ENCODE measurements around the gene UTS2.

UTS2 gene

DNA sequence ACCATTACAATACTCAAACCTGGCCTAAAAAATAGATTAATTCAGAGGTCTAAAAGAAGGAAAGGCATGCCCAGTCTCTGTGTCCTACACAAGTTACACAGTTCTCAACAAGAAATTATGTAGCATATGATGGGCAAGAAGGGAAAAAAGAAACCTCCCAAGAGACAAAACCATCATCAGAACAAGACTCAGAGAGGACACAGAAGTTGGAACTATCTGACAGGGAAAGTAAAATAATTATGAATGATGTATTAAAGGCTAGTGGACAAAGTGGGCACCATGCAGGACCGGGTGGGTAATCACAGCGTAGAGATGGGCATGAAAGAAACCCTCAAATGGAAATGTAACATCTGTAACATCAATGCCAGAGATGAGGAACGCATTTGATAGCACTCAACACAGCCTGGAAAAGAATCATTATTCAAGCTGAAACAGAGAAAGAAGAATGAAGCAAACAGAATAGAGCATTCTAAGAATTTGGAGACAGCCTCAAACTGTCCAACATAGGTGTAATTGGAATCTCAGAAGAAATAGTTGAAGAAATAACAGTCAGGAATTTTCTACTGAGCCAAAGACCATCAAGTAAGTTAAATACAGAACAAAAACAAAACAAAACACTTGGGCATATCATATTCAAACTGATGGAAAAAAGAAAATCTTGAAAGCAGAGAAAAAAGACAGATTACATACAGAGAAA lies 39.0 kb downstream of the UTS2 start:
- Histone ChIP-seq H4K91ac (ENCODE audit: low read length) (no peak overlapping the region), H3K14ac (ENCODE audit: low read length in 2 of 2) (no peak overlapping the region), H3K4me3 (ENCODE audit: insufficient read depth in 1 of 2, low read depth in 1 of 2, low read length in 2 of 2) (no peak overlapping the region), H2AFZ (ENCODE audit: low read depth, low read length) (no peak overlapping the region), H3K4ac (ENCODE audit: low read depth in 1 of 2, low read length in 2 of 2) (no peak overlapping the region), H3K79me1 (replicated peaks; ENCODE audit: low read length, poor library complexity, severe bottlenecking) (no peaks in the 10 kb centered on the region), H2BK5ac (ENCODE audit: low read depth, low read length, poor library complexity, severe bottlenecking) (no peak overlapping the region), H3K36me3 (ENCODE audit: control insufficient read depth in 1 of 2, insufficient read depth in 2 of 2, low read depth in 1 of 2, low read length in 2 of 2) (peaks cover 2 to 86% of the 10 kb centered on the region in 2 experiments), H2BK12ac (ENCODE audit: low read length in 2 of 2) (no peak overlapping the region), H3K9ac (ENCODE audit: low read length) (no peak overlapping the region), H2AK5ac (ENCODE audit: low read length, severe bottlenecking) (no peak overlapping the region), H2BK15ac (ENCODE audit: low read depth, poor library complexity, severe bottlenecking) (no peak overlapping the region), H3K23ac (ENCODE audit: low read length in 2 of 2) (no peak overlapping the region), H3K18ac (ENCODE audit: low read depth in 1 of 2, low read length in 2 of 2) (no peak overlapping the region), H3K4me2 (ENCODE audit: low read length, poor library complexity, severe bottlenecking) (no peak overlapping the region), H4K8ac (ENCODE audit: low read length) (no peak overlapping the region), H3K4me1 (ENCODE audit: control insufficient read depth, insufficient read depth, low read depth, low read length) (peaks cover 2% of the 10 kb centered on the region), H2BK120ac (ENCODE audit: low read depth, low read length) (no peak overlapping the region), H3K9me3 (ENCODE audit: control insufficient read depth, low read length) (peaks cover 18% of the 10 kb centered on the region), H3K27ac (ENCODE audit: low read length, poor library complexity, severe bottlenecking) (no peak overlapping the region), H3K27me3 (ENCODE audit: control insufficient read depth in 1 of 2, insufficient read depth in 1 of 2, low read length in 2 of 2) (no peaks in the 10 kb centered on the region)
- DNase-seq = no peak
- 73% methylated on average over 2 of the region's 3 CpGs for WGBS

GRCh38 chr1:7811476-7811875 lies 41.4 kb downstream of the UTS2 start:
- no peak overlapping the region for H2BK12ac ChIP-seq (ENCODE audit: low read length in 2 of 2)
- no peak overlapping the region for H3K18ac ChIP-seq (ENCODE audit: low read depth in 1 of 2, low read length in 2 of 2)
- H3K79me1 ChIP-seq (replicated peaks; ENCODE audit: low read length, poor library complexity, severe bottlenecking) = no peaks in the 10 kb centered on the region
- no peak overlapping the region for H2BK15ac ChIP-seq (ENCODE audit: low read depth, poor library complexity, severe bottlenecking)
- H3K14ac ChIP-seq (ENCODE audit: low read length in 2 of 2) = no peak overlapping the region
- H4K8ac ChIP-seq (ENCODE audit: low read length) = no peak overlapping the region
- no peak overlapping the region for H2BK120ac ChIP-seq (ENCODE audit: low read depth, low read length)
- no peaks in the 10 kb centered on the region for H3K27me3 ChIP-seq (ENCODE audit: control insufficient read depth in 1 of 2, insufficient read depth in 1 of 2, low read length in 2 of 2)
- H3K36me3 ChIP-seq (ENCODE audit: control insufficient read depth in 1 of 2, insufficient read depth in 2 of 2, low read depth in 1 of 2, low read length in 2 of 2) = peaks cover 2 to 80% of the 10 kb centered on the region in 2 experiments
- H3K27ac ChIP-seq (ENCODE audit: low read length, poor library complexity, severe bottlenecking) = no peak overlapping the region
- peaks cover 2% of the 10 kb centered on the region for H3K4me1 ChIP-seq (ENCODE audit: control insufficient read depth, insufficient read depth, low read depth, low read length)
- no peak overlapping the region for H2AFZ ChIP-seq (ENCODE audit: low read depth, low read length)
- no peak overlapping the region for H2BK5ac ChIP-seq (ENCODE audit: low read depth, low read length, poor library complexity, severe bottlenecking)
- peaks cover 18% of the 10 kb centered on the region for H3K9me3 ChIP-seq (ENCODE audit: control insufficient read depth, low read length)
- H2AK5ac ChIP-seq (ENCODE audit: low read length, severe bottlenecking) = no peak overlapping the region
- no peak for DNase-seq
- 95% methylated on average over 6 of the region's 6 CpGs for WGBS
- H3K4me2 ChIP-seq (ENCODE audit: low read length, poor library complexity, severe bottlenecking) = no peak overlapping the region
- no peak overlapping the region for H4K91ac ChIP-seq (ENCODE audit: low read length)
- H3K23ac ChIP-seq (ENCODE audit: low read length in 2 of 2) = no peak overlapping the region
- H3K4me3 ChIP-seq (ENCODE audit: insufficient read depth in 1 of 2, low read depth in 1 of 2, low read length in 2 of 2) = no peak overlapping the region
- H3K9ac ChIP-seq (ENCODE audit: low read length) = no peak overlapping the region
- H3K4ac ChIP-seq (ENCODE audit: low read depth in 1 of 2, low read length in 2 of 2) = no peak overlapping the region

DNA sequence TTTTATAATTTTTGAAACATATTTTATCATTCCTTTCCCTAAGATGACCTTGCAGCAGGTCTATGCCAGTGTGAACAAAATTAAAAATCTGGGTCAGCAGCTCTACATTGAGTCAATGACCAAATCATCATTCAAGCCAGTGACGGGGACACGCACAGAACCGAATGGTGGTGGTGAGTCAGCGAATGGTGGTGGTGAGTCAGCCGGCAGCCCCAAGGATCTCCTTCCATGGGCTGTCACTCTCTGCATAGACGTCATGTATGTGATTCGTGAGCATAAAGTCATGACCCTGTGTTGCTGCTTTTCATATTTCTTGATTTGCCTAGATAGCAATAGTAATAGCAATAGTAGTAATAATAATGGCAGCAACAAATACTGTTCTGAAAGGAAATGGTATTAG lies 42.5 kb downstream of the UTS2 start:
- Histone ChIP-seq H2BK5ac (ENCODE audit: low read depth, low read length, poor library complexity, severe bottlenecking) (no peak overlapping the region), H3K4me2 (ENCODE audit: low read length, poor library complexity, severe bottlenecking) (no peak overlapping the region), H3K18ac (ENCODE audit: low read depth in 1 of 2, low read length in 2 of 2) (no peak overlapping the region), H4K91ac (ENCODE audit: low read length) (no peak overlapping the region), H3K4me3 (ENCODE audit: insufficient read depth in 1 of 2, low read depth in 1 of 2, low read length in 2 of 2) (no peak overlapping the region), H2AK5ac (ENCODE audit: low read length, severe bottlenecking) (no peak overlapping the region), H3K23ac (ENCODE audit: low read length in 2 of 2) (no peak overlapping the region), H3K27ac (ENCODE audit: low read length, poor library complexity, severe bottlenecking) (no peak overlapping the region), H3K79me1 (replicated peaks; ENCODE audit: low read length, poor library complexity, severe bottlenecking) (no peaks in the 10 kb centered on the region), H2AFZ (ENCODE audit: low read depth, low read length) (no peak overlapping the region), H3K4me1 (ENCODE audit: control insufficient read depth, insufficient read depth, low read depth, low read length) (peaks cover 2% of the 10 kb centered on the region), H3K9me3 (ENCODE audit: control insufficient read depth, low read length) (peaks cover 18% of the 10 kb centered on the region), H3K4ac (ENCODE audit: low read depth in 1 of 2, low read length in 2 of 2) (no peak overlapping the region), H3K36me3 (ENCODE audit: control insufficient read depth in 1 of 2, insufficient read depth in 2 of 2, low read depth in 1 of 2, low read length in 2 of 2) (peaks cover 2 to 86% of the 10 kb centered on the region in 2 experiments), H3K27me3 (ENCODE audit: control insufficient read depth in 1 of 2, insufficient read depth in 1 of 2, low read length in 2 of 2) (no peaks in the 10 kb centered on the region), H2BK15ac (ENCODE audit: low read depth, poor library complexity, severe bottlenecking) (peak overlapping the region; percentile 17), H2BK120ac (ENCODE audit: low read depth, low read length) (no peak overlapping the region), H4K8ac (ENCODE audit: low read length) (no peak overlapping the region), H3K14ac (ENCODE audit: low read length in 2 of 2) (no peak overlapping the region), H2BK12ac (ENCODE audit: low read length in 2 of 2) (no peak overlapping the region), H3K9ac (ENCODE audit: low read length) (no peak overlapping the region)
- WGBS = 10% methylated on average over 5 of the region's 7 CpGs
- DNase-seq = peak; percentile 94

DNA sequence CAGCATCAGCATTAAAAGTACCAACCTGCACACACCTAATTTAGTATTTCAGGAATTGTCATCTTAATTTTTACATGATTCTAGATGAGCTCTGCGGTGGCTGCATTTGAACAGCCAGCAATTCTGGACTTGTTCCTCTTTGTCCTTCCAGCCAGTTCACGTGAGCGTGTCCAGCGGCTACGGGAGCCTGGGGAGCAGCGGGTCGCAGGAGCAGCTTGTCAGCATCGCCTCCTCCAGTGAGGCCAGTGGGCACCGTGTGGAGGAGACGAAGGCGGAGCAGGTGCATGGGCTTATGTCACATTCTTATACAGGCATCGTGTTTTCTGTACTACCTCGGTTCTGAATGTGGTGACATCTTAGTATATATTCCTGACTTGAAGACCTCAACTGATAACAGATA lies 43.1 kb downstream of the UTS2 start:
- Histone ChIP-seq H3K14ac (ENCODE audit: low read length in 2 of 2) (no peak overlapping the region), H3K9ac (ENCODE audit: low read length) (no peak overlapping the region), H3K4me2 (ENCODE audit: low read length, poor library complexity, severe bottlenecking) (no peak overlapping the region), H2AFZ (ENCODE audit: low read depth, low read length) (no peak overlapping the region), H3K27me3 (ENCODE audit: control insufficient read depth in 1 of 2, insufficient read depth in 1 of 2, low read length in 2 of 2) (no peaks in the 10 kb centered on the region), H3K4me1 (ENCODE audit: control insufficient read depth, insufficient read depth, low read depth, low read length) (peaks cover 2% of the 10 kb centered on the region), H3K79me1 (replicated peaks; ENCODE audit: low read length, poor library complexity, severe bottlenecking) (no peaks in the 10 kb centered on the region), H3K36me3 (ENCODE audit: control insufficient read depth in 1 of 2, insufficient read depth in 2 of 2, low read depth in 1 of 2, low read length in 2 of 2) (peaks cover 2 to 86% of the 10 kb centered on the region in 2 experiments), H3K18ac (ENCODE audit: low read depth in 1 of 2, low read length in 2 of 2) (no peak overlapping the region), H4K8ac (ENCODE audit: low read length) (no peak overlapping the region), H2BK5ac (ENCODE audit: low read depth, low read length, poor library complexity, severe bottlenecking) (no peak overlapping the region), H3K4me3 (ENCODE audit: insufficient read depth in 1 of 2, low read depth in 1 of 2, low read length in 2 of 2) (no peak overlapping the region), H3K9me3 (ENCODE audit: control insufficient read depth, low read length) (peaks cover 18% of the 10 kb centered on the region), H2BK120ac (ENCODE audit: low read depth, low read length) (no peak overlapping the region), H2BK12ac (ENCODE audit: low read length in 2 of 2) (no peak overlapping the region), H4K91ac (ENCODE audit: low read length) (peak overlapping the region; percentile 6), H3K27ac (ENCODE audit: low read length, poor library complexity, severe bottlenecking) (no peak overlapping the region), H3K23ac (ENCODE audit: low read length in 2 of 2) (no peak overlapping the region), H2BK15ac (ENCODE audit: low read depth, poor library complexity, severe bottlenecking) (no peak overlapping the region), H2AK5ac (ENCODE audit: low read length, severe bottlenecking) (no peak overlapping the region), H3K4ac (ENCODE audit: low read depth in 1 of 2, low read length in 2 of 2) (no peak overlapping the region)
- 96% methylated on average over 9 of the region's 13 CpGs for WGBS
- DNase-seq = no peak
